ENCODE measurements around the gene WIPF2.
"Not testable (repeated sequence)": the region's sequence is repeated elsewhere in the genome, so short reads cannot be mapped to it uniquely, and the experiment has no call there.

Gene WIPF2

DNA sequence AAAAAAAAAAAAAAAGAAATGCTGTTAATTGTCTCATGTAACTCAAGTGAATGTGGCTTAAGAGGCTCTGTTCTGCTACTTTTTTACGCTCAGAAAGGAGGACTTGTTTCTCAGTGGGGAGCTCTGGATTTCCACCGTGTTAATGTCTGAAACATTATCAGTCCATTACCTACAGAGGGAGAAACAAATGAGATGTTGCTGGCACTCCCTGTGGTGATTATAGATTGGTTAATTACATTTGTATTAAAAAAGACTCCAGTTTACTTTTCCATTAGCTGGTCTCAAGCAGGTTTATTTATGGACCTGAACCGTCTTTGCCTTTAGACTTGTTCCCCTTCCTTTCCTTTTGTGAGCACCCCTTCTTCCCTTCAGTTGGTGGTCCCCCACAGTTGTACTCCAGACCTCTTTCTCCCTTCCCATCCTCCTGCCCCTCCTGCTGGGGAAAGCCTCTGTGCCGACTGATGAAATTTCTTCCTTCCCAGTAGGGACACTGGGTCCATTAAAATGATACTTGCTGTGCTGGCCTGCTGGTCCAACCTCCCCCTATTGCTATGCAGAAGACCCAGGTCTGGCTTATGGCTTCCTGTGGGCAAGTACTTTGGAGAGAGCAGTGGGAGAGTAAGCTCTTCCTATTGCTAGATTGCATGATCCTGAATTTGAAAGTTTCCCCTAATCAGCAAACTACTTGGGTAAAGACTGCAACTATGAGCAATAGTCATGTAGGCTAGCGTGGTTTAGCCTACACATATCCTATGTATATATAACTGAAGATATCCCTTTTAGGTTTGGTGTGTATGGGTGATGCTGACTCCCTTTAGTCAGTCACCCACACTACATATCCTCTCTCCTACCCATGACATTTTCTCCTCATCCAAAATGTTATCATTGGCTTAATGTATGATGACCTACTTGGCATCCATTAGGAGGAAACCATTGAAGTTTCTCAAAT, 76.7 kb downstream of the WIPF2 start:
- no peak for DNase-seq (ENCODE audit: low spot score)

DNA sequence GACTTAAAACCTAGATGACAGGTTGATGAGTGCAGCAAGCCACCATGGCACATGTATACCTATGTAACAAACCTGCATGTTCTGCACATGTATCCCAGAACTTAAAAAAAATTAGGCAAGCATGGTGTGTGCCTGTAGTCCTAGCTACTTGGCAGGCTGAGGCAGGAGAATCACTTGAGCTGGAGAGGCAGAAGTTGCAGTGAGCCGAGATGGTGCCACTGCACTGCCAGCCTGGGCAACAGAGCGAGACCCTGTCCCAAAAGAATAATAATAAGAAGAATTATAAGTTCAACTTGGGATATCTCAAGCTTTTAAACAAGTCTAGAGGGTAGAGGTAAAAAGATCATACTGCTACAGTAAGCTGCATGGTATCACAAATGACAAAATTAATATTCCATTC, 78.4 kb downstream of the WIPF2 start:
- DNase-seq (ENCODE audit: low spot score) = no peak

GRCh38 chr17:40298726-40299125, 79.6 kb downstream of the WIPF2 start:
- no peak for DNase-seq (ENCODE audit: low spot score)

DNA sequence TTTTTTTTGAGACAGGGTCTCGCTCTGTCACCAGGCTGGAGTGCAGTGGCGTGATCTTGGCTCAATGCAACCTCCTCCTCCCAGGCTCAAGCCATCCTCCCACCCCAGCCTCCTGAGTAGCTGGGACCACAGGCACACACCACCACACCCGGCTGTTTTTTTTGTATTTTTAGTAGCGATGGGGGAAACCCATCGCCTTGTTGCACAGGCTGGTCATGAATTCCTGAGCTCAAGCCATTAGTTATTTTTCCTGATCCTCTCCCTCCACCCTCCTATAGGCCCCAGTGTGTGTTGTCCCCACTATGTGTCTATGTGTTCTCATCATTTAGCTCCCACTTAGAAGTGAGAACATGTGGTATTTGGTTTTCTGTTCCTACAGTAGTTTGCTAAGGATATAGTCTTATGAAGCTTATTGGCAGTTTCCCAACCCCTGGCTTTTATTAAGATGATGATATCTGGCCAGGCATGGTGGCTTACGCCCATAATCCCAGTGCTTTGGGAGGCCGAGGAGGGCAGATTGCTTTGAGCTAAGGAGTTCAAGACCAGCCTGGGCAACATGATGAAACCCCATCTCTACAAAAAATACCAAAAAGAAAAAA, 80.2 kb downstream of the WIPF2 start:
- not testable (repeated sequence) for DNase-seq (ENCODE audit: low spot score)

DNA sequence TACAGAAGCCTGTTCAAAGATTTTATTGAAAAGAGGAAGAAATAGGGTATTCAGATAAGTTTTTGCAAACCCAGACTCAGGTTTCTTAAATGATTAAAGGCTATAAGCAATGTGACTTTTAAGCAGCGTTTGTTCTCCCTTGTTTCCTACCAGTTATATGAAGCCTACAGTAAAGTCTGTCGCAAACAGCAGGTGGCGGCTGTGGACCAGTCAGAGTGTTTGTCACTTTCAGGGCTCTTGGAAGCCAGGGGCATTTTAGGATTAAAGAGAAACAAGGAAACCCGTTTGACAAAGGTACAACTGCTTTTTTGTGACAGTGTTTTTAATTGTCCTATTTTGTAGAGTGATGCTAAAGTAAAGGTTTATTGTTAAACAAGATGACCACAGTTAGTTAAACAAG, 82.2 kb downstream of the WIPF2 start:
- DNase-seq (ENCODE audit: low spot score) = no peak

DNA sequence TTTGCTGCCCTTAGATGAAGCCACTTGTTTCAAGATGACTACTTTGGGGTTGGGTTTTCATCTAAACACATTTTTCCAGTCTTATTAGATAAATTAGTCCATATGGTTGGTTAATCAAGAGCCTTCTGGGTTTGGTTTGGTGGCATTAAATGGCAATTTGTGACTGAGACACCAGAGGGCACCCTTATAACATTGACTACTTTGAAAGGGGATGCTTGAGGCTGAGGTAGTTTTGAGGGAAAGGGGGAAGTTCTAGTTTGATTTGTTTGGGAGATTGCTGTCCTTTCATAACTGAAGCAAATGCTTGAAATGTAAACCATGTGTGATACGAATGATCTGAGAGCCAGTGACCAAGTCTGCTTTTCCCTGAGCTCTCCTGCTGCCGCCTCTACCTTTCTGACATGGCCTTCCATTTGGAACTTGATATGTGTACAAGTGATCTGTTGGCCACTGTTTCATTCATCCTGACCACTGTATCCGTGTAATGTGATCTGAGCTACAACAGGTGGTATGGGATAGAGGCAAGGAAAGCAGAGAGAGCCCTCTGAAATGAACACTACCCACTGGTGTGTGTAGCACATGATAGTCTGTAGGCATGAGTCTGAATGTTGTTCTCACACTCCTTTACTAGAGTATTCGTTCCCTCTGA, 84.0 kb downstream of the WIPF2 start:
- DNase-seq (ENCODE audit: low spot score) = peak; percentile 82

- DNase-seq (ENCODE audit: low spot score) = peak; percentile 82
These were observed 84.8 kb downstream of the WIPF2 start for GRCh38 chr17:40303708-40304551.

GRCh38 chr17:40304552-40304863, 85.4 kb downstream of the WIPF2 start:
- DNase-seq (ENCODE audit: low spot score) = not testable (repeated sequence)

DNA sequence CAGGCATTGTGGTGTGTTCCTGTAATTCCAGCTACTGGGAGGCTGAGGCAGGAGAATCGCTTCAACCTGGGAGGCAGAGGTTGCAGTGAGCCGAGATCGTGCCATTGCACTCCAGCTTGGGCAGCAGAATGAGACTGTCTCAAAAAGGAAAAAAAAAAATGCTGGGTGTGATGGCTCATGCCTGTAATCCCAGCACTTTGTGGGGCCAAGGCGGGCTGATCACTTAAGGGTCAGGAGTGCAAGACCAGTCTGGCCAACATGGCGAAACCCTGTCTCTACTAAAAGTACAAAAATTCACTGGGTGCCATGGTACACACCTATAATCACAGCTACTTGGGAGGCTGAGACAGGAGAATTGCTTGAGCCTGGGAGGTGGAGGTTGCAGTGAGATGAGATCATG, 85.8 kb downstream of the WIPF2 start:
- DNase-seq (ENCODE audit: low spot score) = not testable (repeated sequence)

- DNase-seq (ENCODE audit: low spot score) = no peak
These were observed 87.3 kb downstream of the WIPF2 start for GRCh38 chr17:40306395-40306794.

- DNase-seq (ENCODE audit: low spot score) = no peak
These were observed 88.1 kb downstream of the WIPF2 start for GRCh38 chr17:40307001-40307730.

GRCh38 chr17:40307740-40308239, 88.7 kb downstream of the WIPF2 start:
- no peak for DNase-seq (ENCODE audit: low spot score)

DNA sequence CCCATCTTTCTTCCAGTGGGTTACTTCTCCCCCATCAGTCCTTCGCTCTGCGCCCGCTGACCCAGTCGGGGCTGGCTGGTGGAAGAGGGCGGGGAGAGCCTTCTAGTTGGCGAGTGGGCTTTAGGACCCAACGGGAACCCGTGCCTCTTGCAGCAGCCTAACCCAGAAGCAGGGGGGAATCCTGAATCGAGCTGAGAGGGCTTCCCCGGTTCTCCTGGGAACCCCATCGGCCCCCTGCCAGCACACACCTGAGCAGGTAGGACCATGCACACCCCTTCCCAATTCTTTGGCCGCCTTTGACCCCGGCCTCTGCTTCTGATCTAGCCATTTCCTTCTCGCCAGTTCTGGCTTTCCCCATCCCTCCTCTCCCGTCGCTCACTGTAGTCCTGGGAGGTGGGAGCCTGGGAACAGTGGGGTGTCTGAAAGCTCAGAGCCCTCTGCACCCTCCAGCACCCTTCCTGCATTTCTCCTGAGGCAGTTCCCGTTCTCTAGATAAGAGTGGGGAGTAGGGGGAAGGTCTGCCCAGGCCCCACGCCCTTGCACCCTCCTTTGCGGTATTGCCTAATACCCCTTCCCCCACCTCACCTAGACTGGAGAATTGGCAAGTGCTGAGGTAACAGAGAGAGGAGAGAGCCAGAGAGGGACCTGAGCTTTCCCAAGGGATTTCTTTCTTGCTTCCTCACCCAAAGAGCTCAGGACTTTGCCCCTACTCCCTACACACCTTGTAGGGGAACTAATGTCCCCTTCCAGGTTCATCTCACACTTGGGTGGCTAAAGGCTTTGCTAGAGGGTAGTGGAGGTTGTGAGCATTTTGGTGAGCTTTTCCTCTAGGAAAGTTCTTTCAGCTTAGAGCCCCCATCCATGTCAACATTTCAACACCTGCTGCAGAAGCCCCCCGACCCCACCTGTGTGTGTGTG, 90.2 kb downstream of the WIPF2 start, which contains the start of gene RARA:
RARA (plus strand) TSS at position 150 of the 918 bp plus-strand sequence. CDS start 22,039 bp downstream, outside the sequence.
- no peak for DNase-seq (ENCODE audit: low spot score)

DNA sequence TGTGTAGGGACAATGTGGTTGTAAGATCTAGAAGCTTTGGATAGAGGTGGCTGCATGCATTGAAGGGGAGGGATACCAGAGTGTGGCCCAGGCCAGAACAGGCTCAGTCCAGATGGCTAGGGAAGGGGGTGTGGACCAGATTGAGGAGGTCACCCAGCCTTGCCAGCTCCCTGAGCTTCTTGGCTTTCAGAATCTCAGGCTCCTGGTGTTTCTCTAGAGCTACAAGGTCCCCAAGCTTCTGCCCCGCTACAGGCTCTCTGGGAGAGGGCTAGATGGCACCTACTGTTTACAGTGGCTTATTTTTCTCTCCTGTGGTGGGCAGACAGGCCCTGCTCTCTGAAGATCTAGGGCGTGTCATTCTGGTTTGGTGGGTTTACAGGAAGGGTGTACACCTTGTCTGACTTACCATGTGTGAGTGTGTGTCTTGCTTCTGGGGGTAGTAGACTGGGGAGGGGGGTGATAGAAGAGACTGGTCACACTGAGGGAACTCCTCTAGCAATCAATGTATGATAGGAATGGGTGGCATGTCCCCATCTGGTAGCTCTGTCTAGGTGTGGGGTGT, 90.9 kb downstream of the WIPF2 start:
- DNase-seq (ENCODE audit: low spot score) = no peak

- DNase-seq (ENCODE audit: low spot score) = no peak
These were observed 91.8 kb downstream of the WIPF2 start for GRCh38 chr17:40310882-40311391.

- no peak for DNase-seq (ENCODE audit: low spot score)
These were observed 92.5 kb downstream of the WIPF2 start for GRCh38 chr17:40311575-40311974.

DNA sequence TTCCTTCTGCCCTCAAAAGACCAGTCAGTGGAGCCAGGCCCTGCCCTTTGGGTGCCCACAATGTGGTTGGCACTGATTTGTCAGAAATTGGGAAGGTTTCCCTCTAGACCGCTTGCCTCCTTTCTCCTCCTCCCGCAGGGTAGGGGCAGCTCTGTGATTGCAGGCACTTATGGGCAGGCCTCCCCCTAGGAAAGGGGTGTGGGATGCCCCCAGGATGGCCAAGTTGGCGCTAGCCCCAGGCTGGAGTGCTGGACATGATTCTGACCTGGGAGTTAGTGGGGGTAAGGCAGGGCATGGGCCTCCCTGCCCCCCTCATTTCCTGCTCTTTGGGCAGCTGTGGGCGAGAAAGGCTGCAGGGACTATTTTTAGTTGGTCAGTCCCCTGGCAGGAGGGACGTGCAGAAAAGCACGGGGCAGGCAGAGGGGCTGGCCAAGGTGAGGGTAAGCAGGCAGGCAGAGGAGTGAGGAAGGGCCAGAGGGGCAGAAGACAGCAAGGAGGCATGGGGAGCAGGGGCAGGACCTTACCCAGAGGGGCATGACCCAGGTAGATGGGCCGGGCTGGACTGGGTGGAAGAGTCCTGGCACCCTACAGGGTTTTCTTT, 93.1 kb downstream of the WIPF2 start:
- DNase-seq (ENCODE audit: low spot score) = no peak

- no peak for DNase-seq (ENCODE audit: low spot score)
These were observed 94.0 kb downstream of the WIPF2 start for GRCh38 chr17:40312893-40313667.

Measured in kidney capillary endothelial cell (primary cell).